HEK293 (cell line): ENCODE results near the gene NFIC.
A peak's percentile ranks its signal among the peaks of the same experiment; 100 is the strongest.

Experiments
- INSM2 ChIP-seq: fragments of 450-650 bp; formaldehyde crosslinking; IDR thresholded peaks from 2 replicates; pipeline ENCODE4 v1.5.1; 2016; ENCODE audit warnings: missing biosample characterization, missing genetic modification characterization
- KLF17 ChIP-seq: fragments of 450-650 bp; formaldehyde crosslinking; IDR thresholded peaks from 2 replicates; pipeline ENCODE4 v1.5.1; 2016; ENCODE audit warnings: missing biosample characterization, missing genetic modification characterization
- MEIS1 ChIP-seq: sonication (generic); formaldehyde crosslinking; IDR thresholded peaks from 2 replicates; pipeline ENCODE4 v1.8.1; 2022; ENCODE audit warnings: missing genetic modification reagents, mild to moderate bottlenecking, borderline replicate concordance
- MYNN ChIP-seq: fragments of 450-650 bp; formaldehyde crosslinking; IDR thresholded peaks from 2 replicates; pipeline ENCODE4 v1.5.1; 2016; ENCODE audit warnings: missing biosample characterization, missing genetic modification characterization, borderline replicate concordance
- REPIN1 ChIP-seq: fragments of 450-650 bp; formaldehyde crosslinking; IDR thresholded peaks from 2 replicates; pipeline ENCODE4 v1.5.1; 2017; ENCODE audit warnings: missing biosample characterization, missing genetic modification characterization, low read depth
- SP7 ChIP-seq: fragments of 450-650 bp; formaldehyde crosslinking; IDR thresholded peaks from 2 replicates; pipeline ENCODE4 v1.5.1; 2016; ENCODE audit warnings: missing biosample characterization, missing genetic modification characterization
- TSHZ1 ChIP-seq: fragments of 450-650 bp; formaldehyde crosslinking; IDR thresholded peaks from 2 replicates; pipeline ENCODE4 v1.5.1; 2016; ENCODE audit warnings: missing biosample characterization, missing genetic modification characterization, borderline replicate concordance
- ZBTB11 ChIP-seq: fragments of 450-650 bp; formaldehyde crosslinking; conservative IDR thresholded peaks from 2 replicates; pipeline ENCODE4 v1.5.1; 2016; ENCODE audit warnings: low read depth, missing biosample characterization, missing genetic modification characterization
- ZBTB8A ChIP-seq: fragments of 450-650 bp; formaldehyde crosslinking; IDR thresholded peaks from 2 replicates; pipeline ENCODE4 v1.5.1; 2016; ENCODE audit warnings: missing biosample characterization, missing genetic modification characterization
- ZFP37 ChIP-seq: fragments of 450-650 bp; formaldehyde crosslinking; IDR thresholded peaks from 2 replicates; pipeline ENCODE4 v1.5.1; 2016; ENCODE audit warnings: missing biosample characterization, missing genetic modification characterization
- ZNF138 ChIP-seq: fragments of 450-650 bp; formaldehyde crosslinking; IDR thresholded peaks from 2 replicates; pipeline ENCODE4 v1.5.1; 2016; ENCODE audit warnings: missing biosample characterization, missing genetic modification characterization, borderline replicate concordance
- ZNF146 ChIP-seq: fragments of 450-650 bp; formaldehyde crosslinking; IDR thresholded peaks from 2 replicates; pipeline ENCODE4 v1.5.1; 2016; ENCODE audit warnings: missing biosample characterization, missing genetic modification characterization
- ZNF169 ChIP-seq: fragments of 450-650 bp; formaldehyde crosslinking; IDR thresholded peaks from 2 replicates; pipeline ENCODE4 v1.5.1; 2016; ENCODE audit warnings: missing biosample characterization, missing genetic modification characterization
- ZNF18 ChIP-seq: fragments of 450-650 bp; formaldehyde crosslinking; IDR thresholded peaks from 2 replicates; pipeline ENCODE4 v1.5.1; 2016; ENCODE audit warnings: missing biosample characterization, missing genetic modification characterization
- ZNF266 ChIP-seq: fragments of 450-650 bp; formaldehyde crosslinking; IDR thresholded peaks from 2 replicates; pipeline ENCODE4 v1.5.1; 2016; ENCODE audit warnings: missing biosample characterization, missing genetic modification characterization, low read depth
- ZNF280C ChIP-seq: fragments of 450-650 bp; formaldehyde crosslinking; IDR thresholded peaks from 2 replicates; pipeline ENCODE4 v1.5.1; 2016; ENCODE audit warnings: missing biosample characterization, missing genetic modification characterization
- ZNF292 ChIP-seq: fragments of 450-650 bp; formaldehyde crosslinking; IDR thresholded peaks from 2 replicates; pipeline ENCODE4 v1.5.1; 2016; ENCODE audit warnings: low read depth, missing biosample characterization, missing genetic modification characterization, borderline replicate concordance
- ZNF341 ChIP-seq: fragments of 450-650 bp; formaldehyde crosslinking; IDR thresholded peaks from 2 replicates; pipeline ENCODE4; 2016; ENCODE audit warnings: low read depth, missing biosample characterization, missing genetic modification characterization
- ZNF404 ChIP-seq: fragments of 450-650 bp; formaldehyde crosslinking; IDR thresholded peaks from 2 replicates; pipeline ENCODE4 v1.5.1; 2017; ENCODE audit warnings: missing biosample characterization, missing genetic modification characterization
- ZNF473 ChIP-seq: fragments of 450-650 bp; formaldehyde crosslinking; IDR thresholded peaks from 2 replicates; pipeline ENCODE4 v1.5.1; 2017; ENCODE audit warnings: missing biosample characterization, missing genetic modification characterization
- ZNF548 ChIP-seq: fragments of 450-650 bp; formaldehyde crosslinking; IDR thresholded peaks from 2 replicates; pipeline ENCODE4 v1.5.1; 2016; ENCODE audit warnings: missing biosample characterization, missing genetic modification characterization
- ZNF561 ChIP-seq: fragments of 450-650 bp; IDR thresholded peaks from 2 replicates; pipeline ENCODE4 v1.5.1; 2018; ENCODE audit warnings: missing biosample characterization, missing genetic modification characterization, borderline replicate concordance
- ZNF571 ChIP-seq: fragments of 450-650 bp; formaldehyde crosslinking; IDR thresholded peaks from 2 replicates; pipeline ENCODE4 v1.5.0; 2017; ENCODE audit warnings: missing biosample characterization, missing genetic modification characterization
- ZNF623 ChIP-seq: fragments of 450-650 bp; formaldehyde crosslinking; IDR thresholded peaks from 2 replicates; pipeline ENCODE4 v1.5.1; 2016; ENCODE audit warnings: missing biosample characterization, missing genetic modification characterization
- ZNF645 ChIP-seq: fragments of 450-650 bp; formaldehyde crosslinking; IDR thresholded peaks from 2 replicates; pipeline ENCODE4; 2016; ENCODE audit warnings: missing biosample characterization, missing genetic modification characterization

NFIC gene

GRCh38 chr19:3450796-3451411 is 84.5 kb downstream of the NFIC start (continued):
- TF ChIP-seq ZNF18 (no peak), MEIS1 (CRISPR knock-in tag) (no peak), KLF17 (peak; percentile 51; the same call in 1 of the 2 replicates), SP7 (tag by site-specific recombination) (peak; percentile 61), MYNN (tag by site-specific recombination) (no peak), INSM2 (tag by site-specific recombination) (peak; percentile 82; the same call in 1 of the 2 replicates), ZNF561 (0 out of 2 replicates have a peak, but pooled peaks have one; percentile 42), ZNF292 (tag by site-specific recombination) (no peak), ZNF280C (tag by site-specific recombination) (no peak), ZBTB11 (tag by site-specific recombination) (no peak), ZNF473 (tag by site-specific recombination) (no peak), ZNF571 (tag by site-specific recombination) (no peak), ZFP37 (tag by site-specific recombination) (peak; percentile 68; the same call in 1 of the 2 replicates), ZNF645 (tag by site-specific recombination) (no peak), ZNF266 (tag by site-specific recombination) (no peak), REPIN1 (tag by site-specific recombination) (no peak), ZBTB8A (tag by site-specific recombination) (no peak), ZNF404 (tag by site-specific recombination) (no peak), ZNF623 (tag by site-specific recombination) (peak; percentile 84), ZNF138 (tag by site-specific recombination) (no peak), ZNF169 (tag by site-specific recombination) (no peak), ZNF341 (tag by site-specific recombination) (no peak), ZNF548 (tag by site-specific recombination) (no peak), ZNF146 (tag by site-specific recombination) (peak; percentile 94), TSHZ1 (tag by site-specific recombination) (no peak)
